ENCODE measurements around the gene C5orf15.

C5orf15 gene

GRCh38 chr5:133933169-133933509 is 35.3 kb downstream of the C5orf15 start:
- Histone ChIP-seq H3K9me3 (ENCODE audit: insufficient read depth, low read length) (no peaks in the 10 kb centered on the region), H2AFZ (ENCODE audit: low read depth, low read length) (no peak overlapping the region), H3K4me2 (ENCODE audit: low read length) (peak overlapping the region; percentile 47), H3K27ac (ENCODE audit: low read length) (no peak overlapping the region), H3K79me2 (ENCODE audit: low read length) (no peaks in the 10 kb centered on the region), H3K4me3 (ENCODE audit: low read length) (no peak overlapping the region), H3K27me3 (ENCODE audit: low read depth, low read length) (no peaks in the 10 kb centered on the region), H3K36me3 (replicated peaks; ENCODE audit: low read depth, low read length) (no peaks in the 10 kb centered on the region), H3K4me1 (ENCODE audit: low read length) (peaks cover 47% of the 10 kb centered on the region), H4K20me1 (ENCODE audit: insufficient read depth, low read length) (no peaks in the 10 kb centered on the region), H3K9ac (ENCODE audit: low read length) (no peak overlapping the region)
- TF ChIP-seq, protein P1, sequence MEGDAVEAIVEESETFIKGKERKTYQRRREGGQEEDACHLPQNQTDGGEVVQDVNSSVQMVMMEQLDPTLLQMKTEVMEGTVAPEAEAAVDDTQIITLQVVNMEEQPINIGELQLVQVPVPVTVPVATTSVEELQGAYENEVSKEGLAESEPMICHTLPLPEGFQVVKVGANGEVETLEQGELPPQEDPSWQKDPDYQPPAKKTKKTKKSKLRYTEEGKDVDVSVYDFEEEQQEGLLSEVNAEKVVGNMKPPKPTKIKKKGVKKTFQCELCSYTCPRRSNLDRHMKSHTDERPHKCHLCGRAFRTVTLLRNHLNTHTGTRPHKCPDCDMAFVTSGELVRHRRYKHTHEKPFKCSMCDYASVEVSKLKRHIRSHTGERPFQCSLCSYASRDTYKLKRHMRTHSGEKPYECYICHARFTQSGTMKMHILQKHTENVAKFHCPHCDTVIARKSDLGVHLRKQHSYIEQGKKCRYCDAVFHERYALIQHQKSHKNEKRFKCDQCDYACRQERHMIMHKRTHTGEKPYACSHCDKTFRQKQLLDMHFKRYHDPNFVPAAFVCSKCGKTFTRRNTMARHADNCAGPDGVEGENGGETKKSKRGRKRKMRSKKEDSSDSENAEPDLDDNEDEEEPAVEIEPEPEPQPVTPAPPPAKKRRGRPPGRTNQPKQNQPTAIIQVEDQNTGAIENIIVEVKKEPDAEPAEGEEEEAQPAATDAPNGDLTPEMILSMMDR (IDR thresholded peaks at IDR 0.05; ENCODE audit: low read depth, low read length): no peak
- TF ChIP-seq EZH2phosphoT487 (IDR thresholded peaks at IDR 0.05; ENCODE audit: low read depth): no peak

DNA sequence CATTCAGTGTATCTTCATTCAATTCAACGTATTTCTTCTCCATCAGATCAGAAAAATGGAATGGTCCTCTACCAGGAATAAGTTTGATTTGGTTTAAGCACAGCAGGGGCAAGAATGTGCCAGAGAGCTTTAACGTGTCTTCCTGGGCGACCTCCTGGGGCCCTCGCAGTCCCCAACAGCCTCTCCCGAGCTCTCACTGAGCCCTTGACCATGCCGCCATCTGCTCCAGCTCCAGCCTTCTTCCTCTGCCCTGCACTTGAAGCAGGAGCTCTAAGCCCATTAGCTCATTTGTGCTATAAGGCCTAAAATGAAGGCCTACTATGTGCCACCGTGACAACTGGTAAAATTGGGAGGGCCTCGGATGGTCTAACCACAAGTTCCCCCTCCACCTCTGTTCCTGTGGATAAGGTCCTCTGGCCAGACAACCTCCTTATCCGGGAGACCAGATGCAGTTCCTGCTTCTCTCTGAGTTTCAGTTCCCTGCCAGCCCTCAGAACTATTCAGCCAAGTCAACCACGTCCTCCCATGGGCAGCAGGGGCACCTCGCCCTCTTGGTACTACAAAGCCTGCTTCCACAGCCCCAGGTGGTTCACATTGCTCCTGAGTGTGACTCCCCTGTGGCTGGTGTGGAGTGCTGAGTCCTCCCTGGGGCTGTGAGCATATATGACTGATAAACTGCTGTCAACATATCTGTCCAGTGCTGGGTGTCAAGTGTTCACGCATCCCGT is 35.8 kb downstream of the C5orf15 start:
- Histone ChIP-seq H4K20me1 (ENCODE audit: insufficient read depth, low read length) (no peaks in the 10 kb centered on the region), H3K4me1 (ENCODE audit: low read length) (peaks cover 49% of the 10 kb centered on the region), H3K9me3 (ENCODE audit: insufficient read depth, low read length) (no peaks in the 10 kb centered on the region), H3K27me3 (ENCODE audit: low read depth, low read length) (no peaks in the 10 kb centered on the region), H3K4me3 (ENCODE audit: low read length) (no peak overlapping the region), H3K4me2 (ENCODE audit: low read length) (peak overlapping the region; percentile 47), H3K9ac (ENCODE audit: low read length) (no peak overlapping the region), H2AFZ (ENCODE audit: low read depth, low read length) (no peak overlapping the region), H3K79me2 (ENCODE audit: low read length) (no peaks in the 10 kb centered on the region), H3K27ac (ENCODE audit: low read length) (no peak overlapping the region), H3K36me3 (replicated peaks; ENCODE audit: low read depth, low read length) (no peaks in the 10 kb centered on the region)
- no peak for TF ChIP-seq EZH2phosphoT487 (IDR thresholded peaks at IDR 0.05; ENCODE audit: low read depth)
- TF ChIP-seq, protein P1 (IDR thresholded peaks at IDR 0.05; ENCODE audit: low read depth, low read length): no peak

- H3K9me3 ChIP-seq (ENCODE audit: insufficient read depth, low read length): no peaks in the 10 kb centered on the region
- no peak overlapping the region for H2AFZ ChIP-seq (ENCODE audit: low read depth, low read length)
- no peaks in the 10 kb centered on the region for H4K20me1 ChIP-seq (ENCODE audit: insufficient read depth, low read length)
- no peak overlapping the region for H3K27ac ChIP-seq (ENCODE audit: low read length)
- H3K4me1 ChIP-seq (ENCODE audit: low read length): peaks cover 57% of the 10 kb centered on the region
- H3K9ac ChIP-seq (ENCODE audit: low read length): no peak overlapping the region
- no peaks in the 10 kb centered on the region for H3K36me3 ChIP-seq (replicated peaks; ENCODE audit: low read depth, low read length)
- no peak overlapping the region for H3K4me3 ChIP-seq (ENCODE audit: low read length)
- no peaks in the 10 kb centered on the region for H3K79me2 ChIP-seq (ENCODE audit: low read length)
- TF ChIP-seq, protein P1 (IDR thresholded peaks at IDR 0.05; ENCODE audit: low read depth, low read length): no peak
- TF ChIP-seq EZH2phosphoT487 (IDR thresholded peaks at IDR 0.05; ENCODE audit: low read depth): no peak
- H3K27me3 ChIP-seq (ENCODE audit: low read depth, low read length): no peaks in the 10 kb centered on the region
- no peak overlapping the region for H3K4me2 ChIP-seq (ENCODE audit: low read length)
Measured at GRCh38 chr5:133931546-133931945, 36.9 kb downstream of the C5orf15 start.

- no peak for TF ChIP-seq EZH2phosphoT487 (IDR thresholded peaks at IDR 0.05; ENCODE audit: low read depth)
- TF ChIP-seq, protein P1 (IDR thresholded peaks at IDR 0.05; ENCODE audit: low read depth, low read length): no peak
- Histone ChIP-seq H3K27ac (ENCODE audit: low read length) (no peak overlapping the region), H3K4me1 (ENCODE audit: low read length) (peaks cover 57% of the 10 kb centered on the region), H3K36me3 (replicated peaks; ENCODE audit: low read depth, low read length) (no peaks in the 10 kb centered on the region), H2AFZ (ENCODE audit: low read depth, low read length) (no peak overlapping the region), H3K79me2 (ENCODE audit: low read length) (no peaks in the 10 kb centered on the region), H3K4me2 (ENCODE audit: low read length) (no peak overlapping the region), H4K20me1 (ENCODE audit: insufficient read depth, low read length) (no peaks in the 10 kb centered on the region), H3K9ac (ENCODE audit: low read length) (no peak overlapping the region), H3K4me3 (ENCODE audit: low read length) (no peak overlapping the region), H3K9me3 (ENCODE audit: insufficient read depth, low read length) (no peaks in the 10 kb centered on the region), H3K27me3 (ENCODE audit: low read depth, low read length) (no peaks in the 10 kb centered on the region)
Measured at GRCh38 chr5:133930813-133931090, 37.7 kb downstream of the C5orf15 start.
